Stomach (tissue), 9 donors: Measurements from ENCODE around the gene COPS4. TPM values are rescaled to one million over a fixed set of nuclear protein-coding genes. Genes with fewer than 3 reads are reported as not detected.

Experiments
- DNase-seq, 2 donors: peaks; one replicate each; pipeline versions ENCODE4 v3.0.0 to v3.0.0-alpha.2; 2013 to 2019
- H3K27ac ChIP-seq, 5 donors: fragments of 200-600 bp in 4 of 5; sonication (generic) in 4 of 5; one replicate each; pipeline ENCODE4 v1.5.1; 2013 to 2019; ENCODE audit warnings: mild to moderate bottlenecking in 1 of 5, moderate library complexity in 1 of 5
- H3K27me3 ChIP-seq, 3 donors: fragments of 200-600 bp; sonication (generic); one replicate each; pipeline ENCODE4 v1.5.1; 2017 to 2019; ENCODE audit warnings: mixed run types in 1 of 3
- H3K36me3 ChIP-seq, 4 donors: fragments of 200-600 bp; sonication (generic); 1 replicate in 3 of 4; 2 replicates in 1 of 4; pipeline ENCODE4 v1.5.1; 2016 to 2019
- H3K4me1 ChIP-seq, 4 donors: fragments of 200-600 bp; sonication (generic); one replicate each; pipeline ENCODE4 v1.5.1; 2016 to 2019
- H3K4me3 ChIP-seq, 4 donors: fragments of 200-600 bp; sonication (generic) in 3 of 4; one replicate each; pipeline ENCODE4 v1.5.1; 2016 to 2019; ENCODE audit warnings: mild to moderate bottlenecking in 1 of 4
- H3K9me3 ChIP-seq, 4 donors: fragments of 200-600 bp; sonication (generic); one replicate each; pipeline ENCODE4 v1.5.1; 2016 to 2019
- EP300 ChIP-seq: sonication (generic); formaldehyde crosslinking; IDR thresholded peaks from one replicate; pipeline ENCODE4 v1.6.1; 2017; ENCODE audit warnings: antibody characterized with exemption
- POLR2A ChIP-seq, 4 donors: fragments of 450-650 bp; IDR thresholded peaks; one replicate each; pipeline ENCODE4 v1.6.1; 2016; ENCODE audit warnings: antibody characterized with exemption in 4 of 4, control low read depth in 2 of 4, mild to moderate bottlenecking in 1 of 4, moderate library complexity in 1 of 4
- POLR2AphosphoS5 ChIP-seq, 3 donors: sonication (generic); formaldehyde crosslinking; IDR thresholded peaks; one replicate each; pipeline ENCODE4 v1.6.1; 2016; ENCODE audit warnings: antibody characterized with exemption in 3 of 3
- WGBS, 5 donors: extraction: QIAGEN DNeasy Blood & Tissue Kit in 3 of 5; methylation state at CpG; one replicate each; pipeline versions ENCODE4 v1.1.5 to v1.1.7; 2013 to 2018; 5-methylcytosine and 5-hydroxymethylcytosine counted together
- intact Hi-C: fragments of 100-400 bp; cut with DNase I; formaldehyde crosslinking; loops from one replicate; pipeline ENCODE4 v1.15.1; 2023; ENCODE audit warnings: low total_unique reads
- polyA plus RNA-seq, 3 donors: library from polyadenylated mRNA; stranded (reverse); fragments of 200-250 nt; gene quantifications; one replicate each; pipeline ENCODE4 v1.2.3, GENCODE V29; 2013
- total RNA-seq, 5 donors: library from RNA; depleted of rRNA; stranded (reverse); fragments of >200 nt; gene quantifications; one replicate each; pipeline versions ENCODE4 v1.1.0 to v1.2.3, GENCODE V29; 2014 to 2016
- TF ChIP-seq, protein P1 (sequence below), 7 experiments: fragments of 450-650 bp in 4 of 7; fragments of 200-600 bp in 3 of 7; sonication (generic) in 3 of 7; IDR thresholded peaks; one replicate each; pipeline ENCODE4 v1.5.1; 2016 to 2019; ENCODE audit warnings: antibody characterized with exemption in 7 of 7, control low read depth in 2 of 7, mild to moderate bottlenecking in 1 of 7
- donor health status: healthy with polysubstance abuse.
- donor health status: Bipolar disorder and iron deficiency.
- donor health status: healthy.

Gene COPS4
- total and polyA plus RNA-seq, 8 donors: 1.7 to 302 (median 35.2) TPM

DNA sequence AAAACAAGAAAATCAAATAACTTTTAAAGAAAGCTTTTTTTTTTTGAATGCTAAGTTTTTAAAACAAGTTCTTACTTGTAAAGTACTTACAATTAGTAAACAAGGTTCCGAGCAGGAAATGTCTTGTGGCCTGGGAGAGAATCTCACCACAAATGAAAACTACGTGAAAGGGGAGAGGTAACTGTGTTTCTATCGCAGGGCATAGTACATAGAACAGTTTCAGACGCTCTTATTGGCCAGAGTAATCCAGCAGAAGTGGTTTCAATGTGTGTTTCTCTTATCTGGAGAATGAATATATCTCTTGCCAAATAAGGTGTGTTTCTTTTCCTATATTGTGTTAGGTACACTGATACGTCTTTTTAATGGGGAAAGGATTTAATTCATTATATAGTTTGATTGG lies 79.6 kb downstream of the COPS4 start, which contains the start of gene PLAC8:
TSS of gene PLAC8 (minus strand) at position 154 of the 400 bp plus-strand sequence. CDS start 6,808 bp downstream, outside the sequence.
- intact Hi-C loops: no loop called here

DNA sequence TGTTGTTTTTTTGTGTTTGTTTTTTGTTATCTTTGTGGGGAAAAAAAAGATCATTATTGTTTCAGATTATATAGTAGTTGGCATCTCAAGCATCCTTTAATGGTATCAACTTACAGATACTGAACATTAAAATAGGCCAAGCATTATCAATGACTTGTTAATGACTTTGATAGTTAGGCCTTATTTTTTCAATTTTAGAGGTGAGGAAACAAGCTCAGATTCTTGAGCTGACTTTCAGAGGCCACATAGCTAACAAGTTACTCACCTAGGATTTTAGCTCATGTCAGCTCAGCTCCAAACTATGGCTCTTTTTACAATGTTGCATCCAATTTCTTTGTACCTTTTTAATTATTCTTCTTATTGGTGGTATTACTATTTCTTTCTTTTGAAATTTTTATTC lies 80.0 kb downstream of the COPS4 start:
- Histone ChIP-seq H3K27ac (peak overlapping the region in 4 of 5 donors; percentile 79 to 90 (median 84)), H3K9me3 (no peaks in the 10 kb centered on the region)
- peak in 1 of 2 donors; percentile 37 for DNase-seq

More for the DNA sequence above, 79.6 kb downstream of the COPS4 start, which contains the start of gene PLAC8:
- no peaks in the 10 kb centered on the region for H3K9me3 ChIP-seq
- H3K4me1 ChIP-seq: peaks cover 2 to 30% (median 14%) of the 10 kb centered on the region in 4 donors
- H3K27ac ChIP-seq: peak within 1 kb of the TSS; percentile 77 to 90 (median 83)
- WGBS, 5 donors: 14 to 35% (median 28%) methylated on average over 5 of the region's 5 CpGs
- H3K27me3 ChIP-seq: no peaks in the 10 kb centered on the region
- no peaks in the 10 kb centered on the region for H3K36me3 ChIP-seq
- TF ChIP-seq POLR2AphosphoS5 (IDR thresholded peaks at IDR 0.05) (peak in 2 of 3 donors; percentile 85 to 86), POLR2A (IDR thresholded peaks at IDR 0.05) (peak in 1 of 4 donors; percentile 55)
- TF ChIP-seq, protein P1, sequence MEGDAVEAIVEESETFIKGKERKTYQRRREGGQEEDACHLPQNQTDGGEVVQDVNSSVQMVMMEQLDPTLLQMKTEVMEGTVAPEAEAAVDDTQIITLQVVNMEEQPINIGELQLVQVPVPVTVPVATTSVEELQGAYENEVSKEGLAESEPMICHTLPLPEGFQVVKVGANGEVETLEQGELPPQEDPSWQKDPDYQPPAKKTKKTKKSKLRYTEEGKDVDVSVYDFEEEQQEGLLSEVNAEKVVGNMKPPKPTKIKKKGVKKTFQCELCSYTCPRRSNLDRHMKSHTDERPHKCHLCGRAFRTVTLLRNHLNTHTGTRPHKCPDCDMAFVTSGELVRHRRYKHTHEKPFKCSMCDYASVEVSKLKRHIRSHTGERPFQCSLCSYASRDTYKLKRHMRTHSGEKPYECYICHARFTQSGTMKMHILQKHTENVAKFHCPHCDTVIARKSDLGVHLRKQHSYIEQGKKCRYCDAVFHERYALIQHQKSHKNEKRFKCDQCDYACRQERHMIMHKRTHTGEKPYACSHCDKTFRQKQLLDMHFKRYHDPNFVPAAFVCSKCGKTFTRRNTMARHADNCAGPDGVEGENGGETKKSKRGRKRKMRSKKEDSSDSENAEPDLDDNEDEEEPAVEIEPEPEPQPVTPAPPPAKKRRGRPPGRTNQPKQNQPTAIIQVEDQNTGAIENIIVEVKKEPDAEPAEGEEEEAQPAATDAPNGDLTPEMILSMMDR (IDR thresholded peaks at IDR 0.05): no peak
- peak within 1 kb of the TSS; percentile 15 to 41 (median 36) for H3K4me3 ChIP-seq
- DNase-seq: peak; percentile 51 to 88

DNA sequence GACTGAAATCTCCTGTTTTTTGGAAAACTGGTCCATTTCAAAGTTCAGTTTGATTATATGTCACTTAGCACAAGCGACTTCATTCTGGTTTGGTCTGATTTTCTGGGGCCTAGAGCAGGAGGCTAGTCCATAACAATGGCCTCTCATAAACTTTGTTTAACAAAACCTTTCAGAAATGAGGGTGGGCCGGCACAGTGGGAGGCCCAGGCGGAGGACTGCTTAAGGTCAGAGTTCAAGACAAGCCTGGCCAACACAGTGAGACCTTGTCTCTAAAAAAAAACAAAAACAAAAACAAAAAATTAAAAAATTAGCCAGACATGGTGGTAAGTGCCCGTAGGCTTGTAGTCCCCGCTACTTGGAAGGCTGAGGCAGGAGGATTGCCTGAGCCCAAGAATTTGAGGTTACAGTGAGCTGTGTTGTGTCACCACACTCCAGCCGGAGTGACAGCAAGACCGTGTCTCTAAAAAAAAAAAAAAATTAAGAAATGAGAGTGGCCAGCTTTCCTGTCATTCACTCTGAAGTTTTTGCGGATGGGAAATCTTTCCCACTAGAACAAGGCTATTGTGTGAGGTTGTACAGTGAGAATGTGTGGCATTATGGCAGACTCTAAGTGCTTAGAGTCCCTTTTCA lies 80.8 kb downstream of the COPS4 start:
- Histone ChIP-seq H3K27ac (peak overlapping the region in 3 of 5 donors; percentile 83 to 90 (median 85)), H3K4me3 (no peak overlapping the region), H3K4me1 (peaks cover 0 to 23% (median 6%) of the 10 kb centered on the region in 4 donors), H3K27me3 (no peaks in the 10 kb centered on the region), H3K9me3 (no peaks in the 10 kb centered on the region), H3K36me3 (no peaks in the 10 kb centered on the region)
- intact Hi-C loops: no loop called here
- 74 to 84% (median 76%) methylated on average over 8 of the region's 8 CpGs for WGBS, 5 donors
- no peak for DNase-seq
- TF ChIP-seq POLR2AphosphoS5 (IDR thresholded peaks at IDR 0.05): no peak
- no peak for TF ChIP-seq EP300
- TF ChIP-seq, protein P1 (IDR thresholded peaks at IDR 0.05): no peak
- TF ChIP-seq POLR2A (IDR thresholded peaks at IDR 0.05): no peak

More for the DNA sequence above, 80.0 kb downstream of the COPS4 start:
- Histone ChIP-seq H3K4me1 (peaks cover 0 to 29% (median 11%) of the 10 kb centered on the region in 4 donors), H3K4me3 (no peak overlapping the region), H3K36me3 (no peaks in the 10 kb centered on the region), H3K27me3 (no peaks in the 10 kb centered on the region)
- intact Hi-C loops: no loop called here
- TF ChIP-seq POLR2AphosphoS5 (IDR thresholded peaks at IDR 0.05) (no peak), EP300 (no peak), POLR2A (IDR thresholded peaks at IDR 0.05) (no peak)
- TF ChIP-seq, protein P1 (IDR thresholded peaks at IDR 0.05): no peak

DNA sequence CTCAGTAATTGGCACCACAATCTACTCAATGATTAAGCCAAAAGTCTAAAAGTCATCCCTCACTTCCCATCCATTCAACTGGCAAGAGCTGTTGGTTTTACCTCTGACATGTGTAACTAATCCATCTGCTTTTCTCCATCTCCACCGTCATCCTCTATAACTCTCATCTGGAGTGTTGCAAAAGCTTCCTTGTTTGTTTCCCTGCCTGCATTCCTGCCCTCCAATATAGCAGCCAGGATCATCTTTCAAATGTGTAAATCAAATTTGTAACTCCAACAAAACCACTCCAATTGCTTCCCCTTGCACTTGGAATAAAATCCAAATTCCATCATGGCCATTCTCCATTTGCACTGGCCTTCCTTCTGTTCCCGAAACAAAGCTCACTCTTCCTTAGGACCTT lies 83.9 kb downstream of the COPS4 start:
- Histone ChIP-seq H3K27me3 (no peaks in the 10 kb centered on the region), H3K27ac (no peak overlapping the region), H3K4me3 (no peak overlapping the region), H3K9me3 (no peaks in the 10 kb centered on the region), H3K4me1 (peaks cover 0 to 12% (median 2%) of the 10 kb centered on the region in 4 donors), H3K36me3 (no peaks in the 10 kb centered on the region)
- TF ChIP-seq POLR2AphosphoS5 (IDR thresholded peaks at IDR 0.05): no peak
- TF ChIP-seq, protein P1 (IDR thresholded peaks at IDR 0.05): no peak
- TF ChIP-seq EP300: no peak
- no peak for TF ChIP-seq POLR2A (IDR thresholded peaks at IDR 0.05)
- intact Hi-C loops: no loop called here
- no peak for DNase-seq
- WGBS, 5 donors: 65 to 87% (median 82%) methylated on average over 2 of the region's 2 CpGs
